DND-41 (cell line): ENCODE measurements around the gene LCN6.

ENCODE experiments used
- ATAC-seq: fragments of 200-7000 bp; cut with Tn5 transposase; 3 replicates; pipeline ENCODE4 v1.9.1; 2021; ENCODE audit warnings: low read depth; ENCODE audit not compliant: insufficient read depth
- DNase-seq: peaks from one replicate; pipeline ENCODE4 v3.0.0-alpha.2; 2020
- H2AFZ ChIP-seq: 2 replicates; pipeline ENCODE4 v1.6.0; 2012; ENCODE audit warnings: low read depth, low read length
- H3K27ac ChIP-seq: 2 replicates; pipeline ENCODE4 v1.5.1; 2012; ENCODE audit warnings: low read length, inconsistent platforms
- H3K27me3 ChIP-seq: fragments of 200-600 bp; sonication (generic); 2 replicates; pipeline ENCODE4 v1.6.0; 2012; ENCODE audit warnings: low read length, mild to moderate bottlenecking, inconsistent platforms; ENCODE audit not compliant: insufficient read depth, poor library complexity
- H3K36me3 ChIP-seq: 2 replicates; pipeline ENCODE4 v1.5.1; 2012; ENCODE audit warnings: low read length, inconsistent platforms; ENCODE audit not compliant: insufficient read depth
- H3K4me1 ChIP-seq: 2 replicates; pipeline ENCODE4 v1.5.1; 2012; ENCODE audit warnings: mild to moderate bottlenecking, low read length; ENCODE audit not compliant: insufficient read depth
- H3K4me2 ChIP-seq: 2 replicates; pipeline ENCODE4 v1.6.0; 2012; ENCODE audit warnings: mild to moderate bottlenecking, moderate library complexity, low read length, inconsistent platforms; ENCODE audit not compliant: insufficient read depth
- H3K4me3 ChIP-seq, 2 experiments: fragments of 200-600 bp in 1 of 2; shearing (Covaris generic) in 1 of 2; 2 replicates each; pipeline ENCODE4 v1.5.1; 2012 to 2016; ENCODE audit warnings: inconsistent platforms in 2 of 2, low read length in 2 of 2, mild to moderate bottlenecking in 2 of 2, low read depth in 1 of 2, moderate library complexity in 1 of 2
- H3K79me2 ChIP-seq: 2 replicates; pipeline ENCODE4 v1.6.0; 2012; ENCODE audit warnings: low read length, inconsistent platforms; ENCODE audit not compliant: insufficient read depth
- H3K9ac ChIP-seq: 2 replicates; pipeline ENCODE4 v1.6.0; 2012; ENCODE audit warnings: low read depth, mild to moderate bottlenecking, inconsistent platforms, low read length, moderate library complexity
- H3K9me3 ChIP-seq: 2 replicates; pipeline ENCODE4 v1.5.1; 2012; ENCODE audit warnings: low read length, moderate library complexity, mild to moderate bottlenecking, inconsistent platforms; ENCODE audit not compliant: insufficient read depth, severe bottlenecking
- H4K20me1 ChIP-seq: 2 replicates; pipeline ENCODE4 v1.6.0; 2012; ENCODE audit warnings: low read length; ENCODE audit not compliant: insufficient read depth
- CTCF ChIP-seq: IDR thresholded peaks from 2 replicates; pipeline ENCODE4 v1.5.1; 2012; ENCODE audit warnings: borderline replicate concordance, low read length, moderate library complexity, mild to moderate bottlenecking; ENCODE audit not compliant: poor library complexity, severe bottlenecking; ENCODE audit errors: extremely low read depth
- EZH2 ChIP-seq: IDR thresholded peaks from 3 replicates; pipeline ENCODE4 v1.6.1; 2012; ENCODE audit warnings: borderline replicate concordance, low read depth, mild to moderate bottlenecking, moderate library complexity, low read length, inconsistent platforms; ENCODE audit not compliant: severe bottlenecking

Gene LCN6

GRCh38 chr9:136723362-136723976 lies 24.9 kb downstream of the LCN6 start:
- DNase-seq (no peak), ATAC-seq (no peak)
- TF ChIP-seq CTCF = no peak
- no peak overlapping the region for H3K9ac ChIP-seq
- H3K4me2 ChIP-seq = no peak overlapping the region
- H3K9me3 ChIP-seq = no peaks in the 10 kb centered on the region
- peaks cover 24% of the 10 kb centered on the region for H3K4me1 ChIP-seq
- H3K27me3 ChIP-seq = no peaks in the 10 kb centered on the region
- H3K79me2 ChIP-seq = peaks cover 25% of the 10 kb centered on the region
- no peak overlapping the region for H3K4me3 ChIP-seq
- peaks cover 46% of the 10 kb centered on the region for H3K36me3 ChIP-seq
- H2AFZ ChIP-seq = no peak overlapping the region
- H4K20me1 ChIP-seq = peaks cover 46% of the 10 kb centered on the region
- H3K27ac ChIP-seq = no peak overlapping the region

GRCh38 chr9:136722969-136723356 lies 25.4 kb downstream of the LCN6 start:
- TF ChIP-seq CTCF = no peak
- no peak for TF ChIP-seq EZH2
- Histone ChIP-seq H3K4me2 (no peak overlapping the region), H3K4me3 (no peak overlapping the region), H3K9me3 (no peaks in the 10 kb centered on the region), H2AFZ (no peak overlapping the region), H3K36me3 (peaks cover 46% of the 10 kb centered on the region), H3K27me3 (no peaks in the 10 kb centered on the region), H3K27ac (no peak overlapping the region), H4K20me1 (peaks cover 46% of the 10 kb centered on the region), H3K4me1 (peaks cover 20% of the 10 kb centered on the region), H3K9ac (no peak overlapping the region), H3K79me2 (peaks cover 25% of the 10 kb centered on the region)
- 0 out of 3 replicates have a peak, but pooled peaks have one; percentile 10 for ATAC-seq
- DNase-seq = peak; percentile 14

- TF ChIP-seq CTCF (no peak), EZH2 (no peak)
- H3K4me3 ChIP-seq = no peak overlapping the region
- no peak overlapping the region for H3K27ac ChIP-seq
- DNase-seq (no peak), ATAC-seq (no peak)
- H3K27me3 ChIP-seq = no peaks in the 10 kb centered on the region
- H4K20me1 ChIP-seq = peaks cover 44% of the 10 kb centered on the region
- peaks cover 21% of the 10 kb centered on the region for H3K79me2 ChIP-seq
- H3K9me3 ChIP-seq = no peaks in the 10 kb centered on the region
- H3K36me3 ChIP-seq = peaks cover 46% of the 10 kb centered on the region
- H3K4me1 ChIP-seq = peaks cover 20% of the 10 kb centered on the region
- no peak overlapping the region for H3K9ac ChIP-seq
- no peak overlapping the region for H3K4me2 ChIP-seq
- no peak overlapping the region for H2AFZ ChIP-seq
These were observed 26.0 kb downstream of the LCN6 start for GRCh38 chr9:136722093-136722968.
